Activated T-cell treated with anti-CD3 and anti-CD28 coated beads, Interleukin-2, amount 50 U/mL, for 24 hours (primary cell): ENCODE results near the gene SCAMP2.

Experiments
- DNase-seq: peaks from one replicate; pipeline ENCODE4 v3.0.0-alpha.2; 2020
- H3K27ac Mint-ChIP-seq: 2 replicates; pipeline ENCODE4 v1.8.0; 2020; ENCODE audit warnings: mild to moderate bottlenecking, mixed read lengths
- H3K27me3 Mint-ChIP-seq: 2 replicates; pipeline ENCODE4 v1.8.0; 2020; ENCODE audit warnings: mixed read lengths
- H3K36me3 Mint-ChIP-seq: 2 replicates; pipeline ENCODE4 v1.8.0; 2020; ENCODE audit warnings: low read depth, mixed read lengths
- H3K4me1 Mint-ChIP-seq: 2 replicates; pipeline ENCODE4 v1.8.0; 2020; ENCODE audit warnings: low read depth, mixed read lengths
- H3K4me3 Mint-ChIP-seq: 2 replicates; pipeline ENCODE4 v1.8.0; 2020; ENCODE audit warnings: mild to moderate bottlenecking, moderate library complexity, mixed read lengths
- H3K9me3 Mint-ChIP-seq: 2 replicates; pipeline ENCODE4 v1.8.0; 2020; ENCODE audit warnings: mixed read lengths

Gene SCAMP2

DNA sequence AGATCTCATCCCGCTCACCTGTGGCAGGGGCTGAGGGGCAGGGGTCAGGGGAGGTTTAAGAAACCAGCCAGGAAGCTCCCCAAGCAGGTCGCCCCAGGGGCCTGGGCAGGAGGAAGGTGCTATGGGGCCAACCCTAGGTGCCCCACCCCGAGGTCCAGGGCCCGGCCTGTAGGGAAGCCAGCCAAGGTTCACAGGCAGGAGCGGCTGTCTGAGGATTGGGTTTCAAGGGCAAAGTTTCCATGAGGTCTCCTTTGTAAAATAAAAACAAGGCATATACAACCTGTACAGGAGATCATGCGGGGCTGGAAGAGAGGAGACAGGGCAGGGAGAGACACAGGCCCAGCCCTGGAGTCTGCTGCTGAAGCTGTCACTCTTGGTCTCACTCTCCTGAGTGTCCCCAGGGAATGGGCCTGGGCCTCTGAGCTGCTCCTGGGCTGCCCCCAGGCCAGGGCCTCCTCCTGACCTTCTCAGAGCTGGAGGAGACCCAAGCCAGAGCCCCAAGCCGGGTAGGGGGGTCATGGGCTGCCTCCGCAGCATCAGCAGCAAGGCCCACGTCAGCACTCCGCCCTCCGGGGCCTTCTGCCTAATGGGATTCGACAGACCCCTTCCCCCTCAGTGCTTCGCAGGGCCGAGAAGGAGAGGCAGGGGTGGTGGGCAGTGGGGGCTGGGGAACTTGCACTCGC lies 41.2 kb downstream of the SCAMP2 start:
- peaks cover 20% of the 10 kb centered on the region for H3K36me3 Mint-ChIP-seq
- no peak overlapping the region for H3K4me3 Mint-ChIP-seq
- no peaks in the 10 kb centered on the region for H3K9me3 Mint-ChIP-seq
- H3K27ac Mint-ChIP-seq: no peak overlapping the region
- H3K4me1 Mint-ChIP-seq: peaks cover 16% of the 10 kb centered on the region
- peaks cover 21% of the 10 kb centered on the region for H3K27me3 Mint-ChIP-seq
- DNase-seq: no peak

GRCh38 chr15:74830868-74831267 lies 42.3 kb downstream of the SCAMP2 start:
- no peak overlapping the region for H3K4me3 Mint-ChIP-seq
- DNase-seq: no peak
- H3K9me3 Mint-ChIP-seq: no peaks in the 10 kb centered on the region
- peaks cover 30% of the 10 kb centered on the region for H3K27me3 Mint-ChIP-seq
- H3K4me1 Mint-ChIP-seq: peaks cover 16% of the 10 kb centered on the region
- H3K27ac Mint-ChIP-seq: no peak overlapping the region
- peaks cover 10% of the 10 kb centered on the region for H3K36me3 Mint-ChIP-seq

DNA sequence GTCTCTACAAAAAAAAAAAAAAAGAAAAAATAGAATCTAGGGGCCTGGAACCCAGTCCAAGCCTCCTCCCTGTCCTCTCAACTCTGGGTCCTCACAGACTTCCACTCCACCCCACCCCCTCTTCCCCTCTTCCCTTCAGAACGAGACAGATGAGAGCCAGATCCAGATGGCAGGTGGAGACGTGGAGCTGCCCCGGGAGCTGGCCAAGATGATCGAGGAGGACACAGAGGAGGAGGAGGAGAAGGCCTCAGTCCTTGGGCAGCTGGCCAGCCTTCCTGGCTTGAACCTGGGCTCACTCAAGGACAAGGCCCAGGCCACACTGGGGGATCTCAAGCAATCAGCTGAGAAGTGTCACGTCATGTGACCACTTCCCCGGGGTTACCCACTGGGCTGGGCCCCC lies 43.2 kb downstream of the SCAMP2 start:
- H3K36me3 Mint-ChIP-seq: peaks cover 1% of the 10 kb centered on the region
- no peaks in the 10 kb centered on the region for H3K9me3 Mint-ChIP-seq
- no peak for DNase-seq
- H3K4me1 Mint-ChIP-seq: peaks cover 16% of the 10 kb centered on the region
- H3K27me3 Mint-ChIP-seq: peaks cover 36% of the 10 kb centered on the region
- H3K4me3 Mint-ChIP-seq: no peak overlapping the region
- no peak overlapping the region for H3K27ac Mint-ChIP-seq

- DNase-seq: no peak
- no peaks in the 10 kb centered on the region for H3K9me3 Mint-ChIP-seq
- H3K36me3 Mint-ChIP-seq: no peaks in the 10 kb centered on the region
- no peak overlapping the region for H3K27ac Mint-ChIP-seq
- H3K4me3 Mint-ChIP-seq: no peak overlapping the region
- peaks cover 40% of the 10 kb centered on the region for H3K27me3 Mint-ChIP-seq
- H3K4me1 Mint-ChIP-seq: peaks cover 16% of the 10 kb centered on the region
Measured at GRCh38 chr15:74829486-74829885, 43.7 kb downstream of the SCAMP2 start.

DNA sequence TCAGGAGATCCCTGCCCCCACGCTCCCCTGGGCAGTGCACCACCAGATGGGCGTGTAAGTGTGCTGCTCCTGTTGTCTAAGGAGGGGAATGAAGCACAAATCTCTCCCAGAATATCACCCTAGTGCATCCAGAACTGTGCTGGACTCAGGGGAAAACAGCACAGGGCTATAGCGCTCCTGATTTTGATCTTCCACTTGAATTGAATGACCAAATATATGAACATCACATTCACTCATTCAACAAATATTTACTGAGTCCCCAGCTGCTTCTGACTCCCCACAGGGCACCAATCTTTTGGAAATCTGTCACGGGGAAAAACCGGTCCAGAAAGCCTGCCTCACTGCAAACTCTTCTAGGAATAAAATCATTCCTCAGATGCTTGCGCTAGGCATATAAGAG lies 44.3 kb downstream of the SCAMP2 start:
- Mint-ChIP-seq H3K4me1 (peaks cover 16% of the 10 kb centered on the region), H3K9me3 (no peaks in the 10 kb centered on the region), H3K27ac (no peak overlapping the region), H3K36me3 (no peaks in the 10 kb centered on the region), H3K27me3 (peaks cover 40% of the 10 kb centered on the region), H3K4me3 (no peak overlapping the region)
- no peak for DNase-seq

DNA sequence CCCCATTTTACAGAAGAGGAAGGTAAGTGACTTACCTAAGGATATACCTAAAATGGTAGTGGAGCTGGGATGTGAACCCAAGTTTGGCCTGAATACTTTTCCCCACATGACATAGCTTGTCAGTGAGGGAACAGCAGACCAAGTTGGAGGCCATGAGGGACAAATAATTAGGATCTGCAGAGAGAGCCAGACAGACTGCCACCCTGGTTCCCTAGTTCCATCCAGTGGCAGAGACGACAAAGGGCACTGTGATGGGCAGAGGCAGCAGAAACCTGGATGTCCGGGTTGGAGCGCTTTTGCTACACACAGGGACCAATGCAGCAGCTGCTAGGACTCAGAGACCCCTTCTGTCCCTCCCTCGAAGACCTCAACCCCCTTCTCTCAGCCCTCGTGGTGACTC lies 45.6 kb downstream of the SCAMP2 start:
- H3K27me3 Mint-ChIP-seq: peaks cover 40% of the 10 kb centered on the region
- H3K4me3 Mint-ChIP-seq: no peak overlapping the region
- H3K36me3 Mint-ChIP-seq: no peaks in the 10 kb centered on the region
- no peaks in the 10 kb centered on the region for H3K9me3 Mint-ChIP-seq
- H3K4me1 Mint-ChIP-seq: peaks cover 16% of the 10 kb centered on the region
- no peak overlapping the region for H3K27ac Mint-ChIP-seq
- no peak for DNase-seq

DNA sequence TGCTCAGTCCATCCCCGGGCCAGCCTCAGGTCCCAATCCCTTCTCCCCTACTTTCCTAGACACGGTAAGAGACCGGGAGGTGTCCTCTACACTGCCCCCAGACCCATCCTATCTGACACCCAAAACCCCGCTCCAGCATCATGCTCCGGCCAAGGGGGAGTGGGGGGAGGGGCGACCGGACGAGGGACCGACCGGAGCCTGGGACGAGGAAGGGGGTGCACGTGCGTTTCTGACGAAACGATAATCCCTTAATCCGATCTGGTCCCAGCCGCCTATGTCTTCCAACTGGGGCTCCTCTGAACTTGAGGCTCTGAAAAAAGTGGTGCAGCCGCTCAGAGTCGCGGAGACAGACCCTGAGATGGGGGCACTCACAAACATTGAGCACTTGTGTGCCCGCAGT lies 46.2 kb downstream of the SCAMP2 start:
- no peak for DNase-seq
- H3K4me3 Mint-ChIP-seq: no peak overlapping the region
- H3K4me1 Mint-ChIP-seq: peaks cover 16% of the 10 kb centered on the region
- H3K9me3 Mint-ChIP-seq: no peaks in the 10 kb centered on the region
- no peak overlapping the region for H3K27ac Mint-ChIP-seq
- H3K36me3 Mint-ChIP-seq: no peaks in the 10 kb centered on the region
- H3K27me3 Mint-ChIP-seq: peaks cover 40% of the 10 kb centered on the region

GRCh38 chr15:74826364-74826819 lies 46.8 kb downstream of the SCAMP2 start, which contains the start of gene CPLX3:
Gene CPLX3 (plus strand): TSS chr15:74826627. CDS start chr15:74826704, 77 bp downstream.
- Mint-ChIP-seq H3K27me3 (peaks cover 40% of the 10 kb centered on the region), H3K4me3 (no peak within 1 kb of the TSS), H3K9me3 (no peaks in the 10 kb centered on the region), H3K27ac (no peak within 1 kb of the TSS), H3K4me1 (peaks cover 16% of the 10 kb centered on the region), H3K36me3 (no peaks in the 10 kb centered on the region)
- DNase-seq: peak; percentile 62

GRCh38 chr15:74825866-74826265 lies 47.3 kb downstream of the SCAMP2 start:
- no peak for DNase-seq
- Mint-ChIP-seq H3K36me3 (no peaks in the 10 kb centered on the region), H3K4me3 (no peak overlapping the region), H3K27me3 (peaks cover 40% of the 10 kb centered on the region), H3K9me3 (no peaks in the 10 kb centered on the region), H3K4me1 (peaks cover 16% of the 10 kb centered on the region), H3K27ac (no peak overlapping the region)

DNA sequence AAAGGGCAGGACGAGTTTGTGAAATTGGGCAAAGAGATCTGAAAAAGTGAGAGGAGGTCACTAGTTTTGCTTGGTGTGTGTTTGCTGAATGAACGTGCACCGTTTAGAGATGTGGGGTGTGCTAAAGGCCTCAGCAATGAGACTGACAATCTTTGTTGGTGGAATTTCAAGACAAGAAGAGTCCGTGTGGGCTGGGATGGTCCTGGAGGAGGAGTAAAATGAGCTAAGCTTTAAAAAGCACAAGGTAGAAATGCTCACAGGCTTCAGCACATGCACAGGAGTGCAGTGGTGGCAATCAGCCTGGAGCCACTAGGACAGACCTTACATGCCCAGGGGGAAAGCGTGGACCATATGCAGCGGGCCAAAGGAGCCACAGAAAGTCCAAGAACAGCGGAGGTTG lies 48.2 kb downstream of the SCAMP2 start:
- peaks cover 40% of the 10 kb centered on the region for H3K27me3 Mint-ChIP-seq
- H3K4me1 Mint-ChIP-seq: peaks cover 11% of the 10 kb centered on the region
- DNase-seq: no peak
- no peak overlapping the region for H3K27ac Mint-ChIP-seq
- H3K4me3 Mint-ChIP-seq: no peak overlapping the region
- H3K9me3 Mint-ChIP-seq: no peaks in the 10 kb centered on the region
- H3K36me3 Mint-ChIP-seq: no peaks in the 10 kb centered on the region

GRCh38 chr15:74823324-74823723 lies 49.8 kb downstream of the SCAMP2 start:
- peaks cover 32% of the 10 kb centered on the region for H3K27me3 Mint-ChIP-seq
- peaks cover 10% of the 10 kb centered on the region for H3K4me1 Mint-ChIP-seq
- H3K4me3 Mint-ChIP-seq: no peak overlapping the region
- DNase-seq: no peak
- H3K36me3 Mint-ChIP-seq: no peaks in the 10 kb centered on the region
- H3K9me3 Mint-ChIP-seq: no peaks in the 10 kb centered on the region
- no peak overlapping the region for H3K27ac Mint-ChIP-seq

GRCh38 chr15:74822233-74822632 lies 50.9 kb downstream of the SCAMP2 start:
- Mint-ChIP-seq H3K36me3 (no peaks in the 10 kb centered on the region), H3K4me3 (no peak overlapping the region), H3K27me3 (peaks cover 21% of the 10 kb centered on the region), H3K9me3 (no peaks in the 10 kb centered on the region), H3K4me1 (peaks cover 10% of the 10 kb centered on the region), H3K27ac (no peak overlapping the region)
- no peak for DNase-seq

GRCh38 chr15:74821790-74822158 lies 51.4 kb downstream of the SCAMP2 start:
- DNase-seq: no peak
- no peak overlapping the region for H3K4me3 Mint-ChIP-seq
- no peaks in the 10 kb centered on the region for H3K36me3 Mint-ChIP-seq
- no peak overlapping the region for H3K27ac Mint-ChIP-seq
- H3K4me1 Mint-ChIP-seq: peaks cover 10% of the 10 kb centered on the region
- peaks cover 17% of the 10 kb centered on the region for H3K27me3 Mint-ChIP-seq
- H3K9me3 Mint-ChIP-seq: no peaks in the 10 kb centered on the region

DNA sequence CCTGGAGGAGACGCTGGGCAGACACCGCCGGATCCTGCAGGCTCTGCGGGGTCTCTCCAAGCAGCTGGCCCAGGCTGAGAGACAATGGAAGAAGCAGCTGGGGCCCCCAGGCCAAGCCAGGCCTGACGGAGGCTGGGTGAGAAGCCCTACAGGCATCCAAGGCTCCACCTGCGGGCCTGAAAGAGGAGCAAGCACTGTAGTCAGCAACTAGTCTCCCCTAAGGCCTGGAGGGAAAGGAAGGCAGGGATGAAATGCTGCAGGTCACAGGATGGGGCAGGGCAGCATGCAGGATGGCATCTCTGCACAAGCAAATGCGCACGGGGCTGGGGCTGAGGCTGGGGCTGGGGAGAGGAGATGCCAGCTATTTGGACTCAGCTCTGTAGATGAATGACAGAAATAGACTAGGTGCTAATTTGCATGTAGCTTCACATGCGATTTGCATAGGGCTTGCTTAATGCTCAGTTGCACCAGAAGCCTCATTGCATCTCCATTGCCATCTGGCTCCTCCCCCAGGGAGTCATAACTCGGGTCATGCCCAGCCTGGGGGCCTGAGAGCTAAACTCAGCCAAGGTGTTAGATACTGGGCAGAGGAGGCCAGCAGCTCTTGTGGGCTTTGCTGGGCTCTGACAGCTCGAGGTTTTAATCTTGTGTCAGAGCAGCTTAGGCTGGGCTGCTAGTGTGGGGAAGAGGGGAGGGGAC lies 51.9 kb downstream of the SCAMP2 start:
- H3K36me3 Mint-ChIP-seq: no peaks in the 10 kb centered on the region
- peaks cover 13% of the 10 kb centered on the region for H3K27me3 Mint-ChIP-seq
- no peak for DNase-seq
- H3K4me1 Mint-ChIP-seq: peaks cover 10% of the 10 kb centered on the region
- H3K27ac Mint-ChIP-seq: no peak overlapping the region
- no peak overlapping the region for H3K4me3 Mint-ChIP-seq
- no peaks in the 10 kb centered on the region for H3K9me3 Mint-ChIP-seq

DNA sequence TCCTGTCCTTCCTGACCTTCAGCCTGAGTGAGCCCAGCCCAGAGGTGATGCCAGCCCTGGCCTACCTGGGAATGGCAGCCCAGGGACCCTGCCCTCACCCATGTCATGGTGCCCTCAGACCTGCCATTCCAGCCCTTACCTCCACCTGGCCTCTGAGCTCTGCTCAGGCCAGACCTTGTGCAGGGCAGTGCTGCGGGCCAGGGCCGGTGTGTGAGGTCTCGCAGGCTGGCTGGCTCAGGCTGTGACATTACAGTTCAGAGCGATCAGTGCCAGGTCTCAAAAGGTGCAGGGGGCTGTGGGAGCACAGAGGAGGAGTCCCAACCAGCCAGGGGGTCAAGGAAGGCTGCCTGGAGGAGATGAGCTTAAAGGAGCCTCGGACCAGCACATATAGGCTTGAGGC lies 53.1 kb downstream of the SCAMP2 start:
- Mint-ChIP-seq H3K4me3 (no peak overlapping the region), H3K27me3 (peaks cover 4% of the 10 kb centered on the region), H3K9me3 (no peaks in the 10 kb centered on the region), H3K4me1 (peaks cover 10% of the 10 kb centered on the region), H3K27ac (no peak overlapping the region), H3K36me3 (no peaks in the 10 kb centered on the region)
- no peak for DNase-seq
